ENCODE results near the gene TNRC18. TPM values are rescaled to one million over a fixed set of nuclear protein-coding genes. Genes with fewer than 3 reads are reported as not detected.
"Not testable (repeated sequence)": the region's sequence is repeated elsewhere in the genome, so short reads cannot be mapped to it uniquely, and the experiment has no call there.

Gene TNRC18
- total RNA-seq, 1 donor from 2014 or later, result 91.8 TPM

DNA sequence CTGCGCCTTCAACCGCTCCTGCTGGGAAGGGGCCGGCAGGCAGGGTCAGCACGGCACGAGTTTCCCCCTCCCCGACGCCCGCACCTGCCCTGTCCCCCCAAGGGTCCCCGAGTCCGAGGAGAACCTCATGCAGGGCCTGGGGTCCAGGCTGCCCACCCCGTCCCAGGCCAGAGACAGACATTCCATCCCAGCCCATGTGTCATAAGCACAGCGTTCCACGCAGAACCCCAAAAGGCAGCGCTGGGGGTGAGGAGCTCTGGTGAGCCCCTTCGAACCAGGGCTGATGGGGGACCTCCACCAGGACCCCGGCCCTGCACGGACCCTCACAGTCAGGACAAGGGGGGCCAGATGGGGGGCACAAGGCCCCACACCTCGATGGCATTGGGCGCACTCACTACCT, 49.2 kb downstream of the TNRC18 start:
- peaks cover 15% of the 10 kb centered on the region for H3K36me3 Mint-ChIP-seq (ENCODE audit: low read depth, unreplicated experiment)
- no peaks in the 10 kb centered on the region for H3K9me3 Mint-ChIP-seq (ENCODE audit: unreplicated experiment)
- peaks cover 12% of the 10 kb centered on the region for H3K27me3 Mint-ChIP-seq (ENCODE audit: unreplicated experiment)
- no peak overlapping the region for H3K27ac Mint-ChIP-seq (ENCODE audit: unreplicated experiment)
- no peak for DNase-seq (ENCODE audit: low spot score)
- no peak overlapping the region for H3K4me3 Mint-ChIP-seq (ENCODE audit: unreplicated experiment)
- peaks cover 2% of the 10 kb centered on the region for H3K4me1 Mint-ChIP-seq (ENCODE audit: unreplicated experiment)
- TF ChIP-seq CTCF (IDR thresholded peaks at IDR 0.05; ENCODE audit: unreplicated experiment), result no peak

GRCh38 chr7:5373300-5373699, 50.3 kb downstream of the TNRC18 start:
- Mint-ChIP-seq H3K4me1 (ENCODE audit: unreplicated experiment) (peaks cover 2% of the 10 kb centered on the region), H3K9me3 (ENCODE audit: unreplicated experiment) (no peaks in the 10 kb centered on the region), H3K36me3 (ENCODE audit: low read depth, unreplicated experiment) (peaks cover 23% of the 10 kb centered on the region), H3K27ac (ENCODE audit: unreplicated experiment) (no peak overlapping the region), H3K27me3 (ENCODE audit: unreplicated experiment) (peaks cover 9% of the 10 kb centered on the region), H3K4me3 (ENCODE audit: unreplicated experiment) (no peak overlapping the region)
- DNase-seq (ENCODE audit: low spot score), result no peak
- no peak for TF ChIP-seq CTCF (IDR thresholded peaks at IDR 0.05; ENCODE audit: unreplicated experiment)

DNA sequence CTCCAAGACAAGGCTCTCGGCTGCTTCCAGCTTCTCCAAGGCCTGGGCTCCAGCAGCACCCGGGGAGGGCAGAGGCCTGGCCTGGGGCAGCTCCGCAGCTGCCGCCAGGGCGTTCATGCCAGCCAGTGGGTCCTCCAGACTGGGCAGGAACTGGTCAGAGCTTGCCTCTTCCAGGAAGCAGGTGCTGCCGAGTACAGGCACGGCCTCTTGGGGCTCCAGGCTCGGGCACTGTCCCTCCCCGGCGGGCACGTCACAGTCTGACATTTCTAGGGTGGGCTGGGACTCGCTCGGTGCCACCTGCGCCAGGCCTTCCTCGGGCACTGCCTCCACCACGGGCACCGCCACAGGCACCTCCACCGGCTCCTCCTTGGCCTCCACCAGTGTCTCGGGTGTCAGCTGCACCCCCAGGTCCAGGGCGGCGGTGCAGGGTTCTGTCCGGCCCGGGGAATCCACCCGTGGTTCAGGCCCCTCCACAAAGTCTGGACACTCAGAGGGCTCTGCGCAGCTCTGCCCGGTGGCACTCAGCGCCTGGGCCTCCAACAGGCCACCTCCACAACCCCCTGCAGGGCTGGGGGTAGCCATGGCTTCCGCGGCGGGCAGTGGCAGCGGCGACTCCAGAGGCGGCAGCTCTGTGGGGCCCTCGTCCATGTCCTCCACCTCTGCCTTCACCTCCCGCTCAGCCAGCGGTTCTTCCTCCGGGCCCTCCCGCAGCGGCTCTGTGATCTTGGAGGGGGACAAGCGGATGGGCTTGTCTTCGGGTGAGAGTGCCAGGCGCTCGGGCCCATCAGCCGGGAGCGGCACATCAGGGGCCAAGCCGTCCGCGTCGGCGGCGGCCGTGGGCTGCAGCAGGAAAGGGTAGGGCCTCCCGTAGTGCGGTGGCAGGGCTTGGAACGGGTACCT, 52.9 kb downstream of the TNRC18 start:
- H3K27me3 Mint-ChIP-seq (ENCODE audit: unreplicated experiment), result peaks cover 7% of the 10 kb centered on the region
- H3K4me1 Mint-ChIP-seq (ENCODE audit: unreplicated experiment), result no peaks in the 10 kb centered on the region
- H3K36me3 Mint-ChIP-seq (ENCODE audit: low read depth, unreplicated experiment), result peaks cover 23% of the 10 kb centered on the region
- DNase-seq (ENCODE audit: low spot score), result no peak
- no peak overlapping the region for H3K27ac Mint-ChIP-seq (ENCODE audit: unreplicated experiment)
- no peak for TF ChIP-seq CTCF (IDR thresholded peaks at IDR 0.05; ENCODE audit: unreplicated experiment)
- H3K9me3 Mint-ChIP-seq (ENCODE audit: unreplicated experiment), result no peaks in the 10 kb centered on the region
- H3K4me3 Mint-ChIP-seq (ENCODE audit: unreplicated experiment), result no peak overlapping the region

DNA sequence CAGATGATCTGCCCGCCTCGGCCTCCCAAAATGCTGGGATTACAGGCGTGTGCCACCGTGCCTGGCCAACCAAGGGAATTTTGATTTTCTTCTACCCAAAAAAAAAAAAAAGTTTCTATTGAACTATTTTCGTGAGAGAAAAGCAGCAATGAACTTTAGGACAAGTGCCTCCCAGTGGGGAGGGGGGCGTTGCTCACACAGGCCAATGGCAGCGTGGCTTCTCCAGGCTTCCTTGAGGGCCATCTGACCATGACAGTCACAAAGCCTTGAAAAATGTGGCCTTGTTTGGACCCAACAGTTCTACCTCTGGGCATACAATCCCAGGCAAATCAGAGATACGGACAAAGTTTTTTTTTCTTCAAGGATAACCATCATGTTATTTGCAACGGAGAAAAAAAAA, 56.0 kb downstream of the TNRC18 start:
- H3K27me3 Mint-ChIP-seq (ENCODE audit: unreplicated experiment), result no peaks in the 10 kb centered on the region
- no peak for DNase-seq (ENCODE audit: low spot score)
- peaks cover 14% of the 10 kb centered on the region for H3K36me3 Mint-ChIP-seq (ENCODE audit: low read depth, unreplicated experiment)
- H3K9me3 Mint-ChIP-seq (ENCODE audit: unreplicated experiment), result no peaks in the 10 kb centered on the region
- H3K4me1 Mint-ChIP-seq (ENCODE audit: unreplicated experiment), result peaks cover 3% of the 10 kb centered on the region
- no peak overlapping the region for H3K4me3 Mint-ChIP-seq (ENCODE audit: unreplicated experiment)
- H3K27ac Mint-ChIP-seq (ENCODE audit: unreplicated experiment), result no peak overlapping the region
- no peak for TF ChIP-seq CTCF (IDR thresholded peaks at IDR 0.05; ENCODE audit: unreplicated experiment)

DNA sequence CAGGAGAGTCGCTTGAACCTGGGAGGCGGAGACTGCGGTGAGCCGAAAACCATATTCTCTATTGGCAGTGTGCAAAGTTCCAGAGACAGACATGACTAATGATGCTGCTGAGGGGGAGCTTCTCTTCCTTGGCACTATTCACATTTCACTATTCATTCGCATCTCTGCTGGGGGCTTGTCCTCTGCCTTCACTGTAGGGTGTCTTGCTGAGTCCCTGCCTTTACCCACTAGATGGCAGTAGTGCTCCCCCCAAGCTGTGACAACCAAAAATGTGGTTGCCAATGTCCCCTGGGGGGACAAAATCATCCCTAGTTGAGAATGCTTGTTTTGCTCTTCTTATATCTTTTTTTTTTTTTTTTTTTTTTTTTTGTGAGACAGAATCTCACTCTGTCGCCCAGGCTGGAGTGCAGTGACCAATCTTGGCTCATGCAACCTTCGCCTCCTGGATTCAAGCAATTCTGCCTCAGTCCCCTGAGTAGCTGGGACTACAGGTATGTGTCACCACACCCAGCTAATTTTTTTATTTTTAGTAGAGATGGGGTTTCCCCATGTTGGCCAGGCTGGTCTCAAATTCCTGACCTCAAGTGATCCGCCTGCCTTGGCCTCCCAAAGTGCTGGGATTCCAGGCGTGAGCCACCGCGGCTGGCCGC, 57.5 kb downstream of the TNRC18 start:
- H3K36me3 Mint-ChIP-seq (ENCODE audit: low read depth, unreplicated experiment), result peaks cover 14% of the 10 kb centered on the region
- TF ChIP-seq CTCF (IDR thresholded peaks at IDR 0.05; ENCODE audit: unreplicated experiment), result peak; percentile 54
- peak; percentile 50 for DNase-seq (ENCODE audit: low spot score)
- not testable (repeated sequence) for H3K27ac Mint-ChIP-seq (ENCODE audit: unreplicated experiment); H3K4me1 Mint-ChIP-seq (ENCODE audit: unreplicated experiment); H3K9me3 Mint-ChIP-seq (ENCODE audit: unreplicated experiment); H3K4me3 Mint-ChIP-seq (ENCODE audit: unreplicated experiment); H3K27me3 Mint-ChIP-seq (ENCODE audit: unreplicated experiment)
